HepG2 (cell line): ENCODE results near the gene PLCB1. TPM values are rescaled to one million over a fixed set of nuclear protein-coding genes. Genes with fewer than 3 reads are reported as not detected.

Source experiments
- ATAC-seq: fragments of 200-7000 bp; cut with Tn5 transposase; 3 replicates; pipeline ENCODE4 v1.9.1; 2020; ENCODE audit warnings: mild to moderate bottlenecking, moderate library complexity
- BruUV-seq: library from RNA; stranded (reverse); fragments of 400-500 nt; replicated peaks from 2 replicates; lab custom pipeline; 2021; lab: Mats Ljungman, UMichigan
- CTCF ChIA-PET: fragments of 300-600 bp; formaldehyde crosslinking; extraction: SDS; loops from one replicate; lab custom pipeline; 2021; ENCODE audit warnings: low total read pairs, inconsistent platforms, low intra/inter-chr PET ratio; lab: Yijun Ruan, JAX
- POLR2A ChIA-PET: fragments of 350-600 bp; sonication (Branson Sonifier 250); formaldehyde crosslinking; loops from one replicate; lab custom pipeline; 2020; ENCODE audit warnings: antibody characterized with exemption, inconsistent platforms; lab: Yijun Ruan, JAX
- DNase-seq: peaks from one replicate; pipeline ENCODE4 v3.0.0-alpha.2; 2015; ENCODE audit warnings: low spot score
- FAIRE-seq: peaks from 3 replicates; lab custom pipeline; 2011; peaks lifted over from hg19 to GRCh38; lab: Jason Lieb, UNC
- H2AFZ ChIP-seq: one replicate; pipeline ENCODE4 v1.6.1; 2011; ENCODE audit warnings: low read length, inconsistent platforms
- H3K27ac ChIP-seq: fragments of 300-600 bp; 3 replicates; pipeline ENCODE4 v1.8.0; 2011; ENCODE audit warnings: mixed run types, mild to moderate bottlenecking, mixed read lengths, low read length, inconsistent platforms; ENCODE audit not compliant: insufficient read depth; ENCODE audit errors: extremely low read length
- H3K27me3 ChIP-seq, 2 experiments: fragments of 200-600 bp in 1 of 2; 2 replicates in 1 of 2; 3 replicates in 1 of 2; pipeline versions ENCODE4 v1.6.0 to v1.8.0; 2011; ENCODE audit warnings: low read length in 2 of 2, mild to moderate bottlenecking in 2 of 2, moderate library complexity in 2 of 2, inconsistent platforms in 1 of 2; ENCODE audit not compliant: insufficient read depth in 2 of 2, control insufficient read depth in 1 of 2
- H3K36me3 ChIP-seq, 2 experiments: fragments of 200-600 bp in 1 of 2; replicated peaks in 1 of 2; 2 replicates in 1 of 2; 3 replicates in 1 of 2; pipeline versions ENCODE4 v1.5.1 to v1.8.0; 2011; ENCODE audit warnings: low read length in 2 of 2, inconsistent platforms in 1 of 2; ENCODE audit not compliant: insufficient read depth in 2 of 2, control insufficient read depth in 1 of 2
- H3K4me1 ChIP-seq: 2 replicates; pipeline ENCODE4 v1.5.1; 2012; ENCODE audit warnings: low read length, inconsistent platforms; ENCODE audit not compliant: insufficient read depth
- H3K4me2 ChIP-seq: 2 replicates; pipeline ENCODE4 v1.6.0; 2011; ENCODE audit warnings: low read depth, low read length, inconsistent platforms
- H3K4me3 ChIP-seq, 3 experiments: fragments of 200-600 bp in 1 of 3; sonication (generic), shearing (Covaris generic) in 1 of 3; replicated peaks in 1 of 3; 2 replicates each; pipeline ENCODE4 v1.5.1; 2011 to 2016; ENCODE audit warnings: low read length in 3 of 3, inconsistent platforms in 2 of 3, low read depth in 2 of 3, mild to moderate bottlenecking in 2 of 3, control low read depth in 1 of 3, mixed read lengths in 1 of 3; ENCODE audit not compliant: insufficient read depth in 1 of 3
- H3K79me2 ChIP-seq: one replicate; pipeline ENCODE4 v1.6.1; 2011; ENCODE audit warnings: low read length, inconsistent platforms; ENCODE audit not compliant: insufficient read depth
- H3K9ac ChIP-seq: 2 replicates; pipeline ENCODE4 v1.6.0; 2011; ENCODE audit warnings: mild to moderate bottlenecking, low read depth, low read length, inconsistent platforms; ENCODE audit not compliant: insufficient read depth
- H3K9me3 ChIP-seq: 2 replicates; pipeline ENCODE4 v1.5.1; 2012; ENCODE audit warnings: mild to moderate bottlenecking, low read length
- H4K20me1 ChIP-seq: 2 replicates; pipeline ENCODE4 v1.6.0; 2011; ENCODE audit warnings: inconsistent platforms, mild to moderate bottlenecking, low read length, moderate library complexity; ENCODE audit not compliant: insufficient read depth
- ATF1 ChIP-seq: IDR thresholded peaks from 2 replicates; pipeline ENCODE4 v1.6.1; 2016; ENCODE audit warnings: mild to moderate bottlenecking, control low read depth
- BCL6 ChIP-seq: IDR thresholded peaks from 2 replicates; pipeline ENCODE4 v1.6.1; 2016; ENCODE audit warnings: missing genetic modification reagents, missing compliant biosample characterization
- CBFB ChIP-seq: sonication (generic); formaldehyde crosslinking; IDR thresholded peaks from 2 replicates; pipeline ENCODE4 v1.4.0; 2020; ENCODE audit warnings: missing genetic modification reagents
- GATAD2A ChIP-seq: IDR thresholded peaks from 2 replicates; pipeline ENCODE4 v1.6.1; 2016
- IKZF5 ChIP-seq: IDR thresholded peaks from 2 replicates; pipeline ENCODE4 v1.6.1; 2018; ENCODE audit warnings: missing genetic modification reagents, mild to moderate bottlenecking, missing compliant biosample characterization
- ISL2 ChIP-seq: sonication (generic); formaldehyde crosslinking; IDR thresholded peaks from 2 replicates; pipeline ENCODE4 v1.5.0; 2020; ENCODE audit warnings: missing genetic modification reagents
- MED13 ChIP-seq: sonication (generic); formaldehyde crosslinking; IDR thresholded peaks from 2 replicates; pipeline ENCODE4 v1.5.0; 2020; ENCODE audit warnings: missing genetic modification reagents
- ONECUT2 ChIP-seq: sonication (generic); formaldehyde crosslinking; IDR thresholded peaks from 2 replicates; pipeline ENCODE4 v1.4.0; 2020; ENCODE audit warnings: missing genetic modification reagents
- SNRNP70 ChIP-seq: fragments of 200-400 bp; formaldehyde crosslinking; IDR thresholded peaks from 2 replicates; pipeline ENCODE4 v1.6.1; 2017; ENCODE audit warnings: mild to moderate bottlenecking, low read depth, low read length, moderate library complexity
- TBX2 ChIP-seq: sonication (generic); formaldehyde crosslinking; IDR thresholded peaks from 2 replicates; pipeline ENCODE4 v1.5.0; 2020; ENCODE audit warnings: missing genetic modification reagents, mild to moderate bottlenecking, borderline replicate concordance
- TGIF2 ChIP-seq: IDR thresholded peaks from 2 replicates; pipeline ENCODE4 v1.6.1; 2016; ENCODE audit warnings: control low read depth, missing compliant biosample characterization
- ZBTB49 ChIP-seq: sonication (generic); formaldehyde crosslinking; IDR thresholded peaks from 2 replicates; pipeline ENCODE4 v1.4.0; 2020; ENCODE audit warnings: missing genetic modification reagents, borderline replicate concordance
- ZHX2 ChIP-seq, 2 experiments: sonication (generic) in 1 of 2; formaldehyde crosslinking in 1 of 2; IDR thresholded peaks; 2 replicates each; pipeline versions ENCODE4 v1.6.1 to v1.9.0; 2014 to 2022; ENCODE audit warnings: antibody characterized with exemption in 1 of 2, borderline replicate concordance in 1 of 2, inconsistent platforms in 1 of 2, low read depth in 1 of 2, missing genetic modification reagents in 1 of 2
- ZNF274 ChIP-seq: sonication (generic); formaldehyde crosslinking; IDR thresholded peaks from 2 replicates; pipeline ENCODE4 v1.5.1; 2020; ENCODE audit warnings: mild to moderate bottlenecking, missing genetic modification reagents
- ZNF546 ChIP-seq: sonication (generic); formaldehyde crosslinking; conservative IDR thresholded peaks from 2 replicates; pipeline ENCODE4 v1.8.1; 2023; ENCODE audit warnings: mild to moderate bottlenecking, missing genetic modification reagents
- ZSCAN22 ChIP-seq: sonication (generic); formaldehyde crosslinking; IDR thresholded peaks from 2 replicates; pipeline ENCODE4 v1.4.0; 2020; ENCODE audit warnings: mild to moderate bottlenecking, missing genetic modification reagents
- in situ Hi-C: cut with HindIII; loops from 2 replicates; pipeline ENCODE4 v1.10.0; 2017; ENCODE audit warnings: low pct_unique_long_range_greater_than_20kb; ENCODE audit not compliant: extremely low pct_ligation_motif_present
- intact Hi-C: fragments of 100-400 bp; cut with micrococcal nuclease; formaldehyde crosslinking; loops from one replicate; pipeline ENCODE4 v1.10.0; 2022; ENCODE audit not compliant: unreplicated experiment
- polyA plus RNA-seq, 8 experiments: library from polyadenylated mRNA; depleted of rRNA in 3 of 8; stranded (reverse) in 7 of 8; unstranded in 1 of 8; fragments of >200 nt; fragmentation: Illumina TruSeq in 4 of 8; extraction: Trizol in 4 of 8; gene quantifications; 2 replicates each; pipeline versions ENCODE4 v1.2.1 to v1.2.3, GENCODE V29; 2011 to 2016; ENCODE audit warnings: low read depth in 4 of 8, missing spikeins in 1 of 8, mixed read lengths in 1 of 8; ENCODE audit not compliant: insufficient read depth in 1 of 8
- total RNA-seq, 5 experiments: library from RNA; depleted of rRNA; stranded (reverse); fragments of >200 nt; fragmentation: Illumina TruSeq; extraction: Trizol; gene quantifications; 2 replicates each; pipeline ENCODE4 v1.2.3, GENCODE V29; 2016; ENCODE audit warnings: low read depth in 1 of 5

Gene PLCB1
- total and polyA plus RNA-seq, 2 of the 13 experiments (the other 11 are each of a cell fraction or from before 2014, with no cell fraction given): 42.4 to 55.9 TPM

GRCh38 chr20:8656335-8656734 is 524.3 kb downstream of the PLCB1 start (continued):
- TF ChIP-seq ZHX2 (IDR thresholded peaks at IDR 0.05; ENCODE audit: low read depth) (no peak), ZHX2 (CRISPR knock-in tag; IDR thresholded peaks at IDR 0.05; ENCODE audit: borderline replicate concordance) (no peak), TBX2 (no peak)

- no peaks in the 10 kb centered on the region for H3K27me3 ChIP-seq
- H3K27ac ChIP-seq: no peak overlapping the region
- no peaks in the 10 kb centered on the region for H3K4me1 ChIP-seq
- peaks cover 4 to 5% of the 10 kb centered on the region in 2 experiments; a peak in 2 of 5 replicates for H3K36me3 ChIP-seq
- in situ Hi-C loops: no loop called here
- H3K79me2 ChIP-seq: no peaks in the 10 kb centered on the region
- H2AFZ ChIP-seq: no peak overlapping the region
- FAIRE-seq (no peak), DNase-seq (no peak), ATAC-seq (no peak)
- BruUV-seq: no TSS peak
- ChIA-PET POLR2A (no interaction called here), CTCF (no interaction called here)
- no peaks in the 10 kb centered on the region for H3K9me3 ChIP-seq
- H4K20me1 ChIP-seq: no peaks in the 10 kb centered on the region
- H3K4me2 ChIP-seq: no peak overlapping the region
- H3K4me3 ChIP-seq: no peak overlapping the region
- H3K9ac ChIP-seq: no peak overlapping the region
- intact Hi-C loops: no loop called here
- TF ChIP-seq IKZF5 (CRISPR knock-in tag) (no peak), GATAD2A (CRISPR knock-in tag) (0 out of 2 replicates have a peak, but pooled peaks have one; percentile 26), SNRNP70 (no peak), ZNF546 (CRISPR knock-in tag) (no peak), BCL6 (CRISPR knock-in tag) (peak; percentile 65; the same call in 1 of the 2 replicates), ZNF274 (CRISPR knock-in tag) (no peak), ATF1 (CRISPR knock-in tag) (no peak), ZSCAN22 (CRISPR knock-in tag) (no peak), ISL2 (CRISPR knock-in tag) (no peak), MED13 (CRISPR knock-in tag) (no peak), ZBTB49 (CRISPR knock-in tag) (no peak), ONECUT2 (CRISPR knock-in tag) (0 out of 2 replicates have a peak, but pooled peaks have one; percentile 16), TGIF2 (CRISPR knock-in tag) (no peak), CBFB (CRISPR knock-in tag) (no peak)
These were observed 525.6 kb downstream of the PLCB1 start for GRCh38 chr20:8657664-8658063.
